Measurements from ENCODE around the gene ELOVL6. TPM values are rescaled to one million over a fixed set of nuclear protein-coding genes. Genes with fewer than 3 reads are reported as not detected.

Gene ELOVL6
- total RNA-seq, 1 donor = 1.5 TPM

GRCh38 chr4:110033355-110034025 lies 164.9 kb downstream of the ELOVL6 start:
- Histone ChIP-seq H3K4me1 (ENCODE audit: insufficient read depth, low read length) (peaks cover 29% of the 10 kb centered on the region), H3K27me3 (ENCODE audit: insufficient read depth, low read length) (peaks cover 77% of the 10 kb centered on the region), H3K9me3 (ENCODE audit: low read depth, low read length) (no peaks in the 10 kb centered on the region), H3K4me3 (ENCODE audit: low read length) (no peak overlapping the region)

DNA sequence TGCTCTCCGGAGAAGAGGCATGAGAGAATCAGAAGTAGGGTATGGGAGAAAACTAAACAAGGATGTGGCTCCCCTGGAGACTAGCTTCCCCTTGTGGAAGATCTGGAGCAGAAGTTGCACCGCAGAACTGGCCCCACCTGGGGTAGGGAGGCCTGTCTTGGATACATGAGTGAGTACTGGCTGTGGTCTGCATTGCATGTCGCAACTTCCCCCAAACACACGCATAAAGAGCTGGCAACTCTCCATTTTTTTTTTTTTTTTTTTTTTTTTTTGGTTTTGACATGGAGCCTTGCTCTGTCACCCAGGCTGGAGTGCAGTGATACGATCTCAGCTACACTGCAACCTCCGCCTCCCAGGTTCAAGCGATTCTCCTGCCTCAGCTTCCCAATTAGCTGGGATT lies 165.8 kb downstream of the ELOVL6 start:
- Histone ChIP-seq H3K27me3 (ENCODE audit: insufficient read depth, low read length) (peaks cover 69% of the 10 kb centered on the region), H3K9me3 (ENCODE audit: low read depth, low read length) (no peaks in the 10 kb centered on the region), H3K4me1 (ENCODE audit: insufficient read depth, low read length) (peaks cover 29% of the 10 kb centered on the region), H3K4me3 (ENCODE audit: low read length) (no peak overlapping the region)

GRCh38 chr4:110025718-110026117 lies 172.7 kb downstream of the ELOVL6 start:
- Histone ChIP-seq H3K4me1 (ENCODE audit: insufficient read depth, low read length) (no peaks in the 10 kb centered on the region), H3K27me3 (ENCODE audit: insufficient read depth, low read length) (peaks cover 53% of the 10 kb centered on the region), H3K9me3 (ENCODE audit: low read depth, low read length) (no peaks in the 10 kb centered on the region), H3K4me3 (ENCODE audit: low read length) (no peak overlapping the region)

DNA sequence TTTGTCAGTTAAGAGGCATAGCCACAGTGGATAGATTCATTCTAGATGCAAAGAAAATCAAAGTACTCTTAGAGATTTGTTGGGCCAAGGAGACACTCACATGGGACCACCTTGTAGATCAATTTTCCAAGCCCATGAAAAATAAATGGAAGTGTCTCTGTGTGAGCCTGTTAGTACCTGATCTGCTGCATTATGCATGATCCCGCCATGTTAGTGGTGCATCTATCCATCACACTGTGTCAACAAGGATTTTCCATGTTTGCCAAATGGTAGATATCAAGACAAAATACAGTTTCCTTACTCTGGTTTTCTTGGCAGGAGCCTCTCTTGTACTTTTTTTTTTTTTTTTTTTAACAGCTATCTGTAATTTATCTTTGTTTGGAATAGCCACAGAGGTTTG lies 173.4 kb downstream of the ELOVL6 start:
- H3K4me3 ChIP-seq (ENCODE audit: low read length) = no peak overlapping the region
- no peaks in the 10 kb centered on the region for H3K4me1 ChIP-seq (ENCODE audit: insufficient read depth, low read length)
- no peaks in the 10 kb centered on the region for H3K9me3 ChIP-seq (ENCODE audit: low read depth, low read length)
- peaks cover 47% of the 10 kb centered on the region for H3K27me3 ChIP-seq (ENCODE audit: insufficient read depth, low read length)

- no peaks in the 10 kb centered on the region for H3K9me3 ChIP-seq (ENCODE audit: low read depth, low read length)
- no peaks in the 10 kb centered on the region for H3K4me1 ChIP-seq (ENCODE audit: insufficient read depth, low read length)
- H3K4me3 ChIP-seq (ENCODE audit: low read length) = no peak overlapping the region
- H3K27me3 ChIP-seq (ENCODE audit: insufficient read depth, low read length) = peaks cover 30% of the 10 kb centered on the region
Measured at GRCh38 chr4:110022457-110022856, 176.0 kb downstream of the ELOVL6 start.

DNA sequence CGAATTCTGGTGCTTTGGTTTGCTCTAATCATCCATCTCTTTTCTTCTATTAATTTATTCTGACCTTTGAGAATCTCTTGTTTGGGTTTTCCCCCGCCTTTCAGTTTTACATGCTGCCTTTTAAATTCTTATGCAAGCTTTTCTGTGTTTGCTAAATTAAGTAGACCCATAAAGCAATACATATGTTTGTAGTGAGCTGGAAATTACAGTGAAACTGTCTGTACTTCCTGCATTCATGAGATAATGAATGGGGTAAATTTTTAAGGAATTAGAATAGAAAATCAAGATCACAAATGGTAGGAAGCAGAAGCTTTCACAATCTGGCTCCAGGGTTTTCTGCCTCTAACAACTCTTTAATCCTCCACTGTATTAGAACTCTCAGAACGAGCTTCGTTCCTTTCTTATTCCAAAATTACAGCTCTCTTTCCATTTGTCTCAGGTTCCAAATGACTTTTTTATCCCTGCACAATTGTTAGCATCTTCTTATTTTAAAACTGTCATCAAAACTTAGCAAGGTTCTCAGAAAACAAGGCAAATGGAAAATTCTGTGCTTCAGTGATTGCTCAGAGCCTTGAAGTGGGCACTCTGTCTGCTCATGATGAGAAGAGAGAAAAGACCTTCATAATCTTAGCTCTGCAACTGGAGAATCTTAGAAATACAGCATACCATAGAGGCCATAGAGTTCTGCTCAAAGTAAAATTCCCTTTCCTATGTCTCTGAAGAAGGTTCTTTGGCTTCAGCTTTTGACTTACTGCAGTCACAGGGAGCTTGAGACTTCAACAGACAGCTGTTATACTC lies 177.6 kb downstream of the ELOVL6 start:
- Histone ChIP-seq H3K4me1 (ENCODE audit: insufficient read depth, low read length) (no peaks in the 10 kb centered on the region), H3K27me3 (ENCODE audit: insufficient read depth, low read length) (peaks cover 15% of the 10 kb centered on the region), H3K4me3 (ENCODE audit: low read length) (no peak overlapping the region), H3K9me3 (ENCODE audit: low read depth, low read length) (no peaks in the 10 kb centered on the region)

- no peak overlapping the region for H3K4me3 ChIP-seq (ENCODE audit: low read length)
- no peaks in the 10 kb centered on the region for H3K4me1 ChIP-seq (ENCODE audit: insufficient read depth, low read length)
- no peaks in the 10 kb centered on the region for H3K9me3 ChIP-seq (ENCODE audit: low read depth, low read length)
- peaks cover 13% of the 10 kb centered on the region for H3K27me3 ChIP-seq (ENCODE audit: insufficient read depth, low read length)
Measured at GRCh38 chr4:110020139-110020538, 178.3 kb downstream of the ELOVL6 start.

DNA sequence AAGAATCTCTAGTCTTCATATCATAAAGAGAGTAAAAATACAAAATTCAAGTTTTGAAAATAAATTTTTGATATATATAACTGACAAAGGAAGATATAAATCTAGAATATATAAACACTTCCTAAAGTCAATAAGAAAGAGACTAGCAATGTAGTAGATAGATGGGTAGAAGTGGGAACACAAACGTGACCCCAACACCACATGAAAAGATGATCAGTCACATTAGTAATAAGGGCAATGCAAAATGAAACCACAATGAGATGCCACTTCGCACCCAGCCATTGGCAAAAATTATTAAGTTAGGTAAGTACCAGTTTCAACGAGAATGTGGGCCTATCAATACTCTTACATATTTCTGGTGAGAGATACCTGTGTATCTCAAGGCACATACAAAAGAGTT lies 179.3 kb downstream of the ELOVL6 start:
- no peaks in the 10 kb centered on the region for H3K4me1 ChIP-seq (ENCODE audit: insufficient read depth, low read length)
- H3K9me3 ChIP-seq (ENCODE audit: low read depth, low read length) = no peaks in the 10 kb centered on the region
- H3K4me3 ChIP-seq (ENCODE audit: low read length) = no peak overlapping the region
- H3K27me3 ChIP-seq (ENCODE audit: insufficient read depth, low read length) = peaks cover 11% of the 10 kb centered on the region

- H3K9me3 ChIP-seq (ENCODE audit: low read depth, low read length) = no peaks in the 10 kb centered on the region
- H3K4me1 ChIP-seq (ENCODE audit: insufficient read depth, low read length) = no peaks in the 10 kb centered on the region
- peaks cover 9% of the 10 kb centered on the region for H3K27me3 ChIP-seq (ENCODE audit: insufficient read depth, low read length)
- no peak overlapping the region for H3K4me3 ChIP-seq (ENCODE audit: low read length)
Measured at GRCh38 chr4:110014233-110014632, 184.2 kb downstream of the ELOVL6 start.

DNA sequence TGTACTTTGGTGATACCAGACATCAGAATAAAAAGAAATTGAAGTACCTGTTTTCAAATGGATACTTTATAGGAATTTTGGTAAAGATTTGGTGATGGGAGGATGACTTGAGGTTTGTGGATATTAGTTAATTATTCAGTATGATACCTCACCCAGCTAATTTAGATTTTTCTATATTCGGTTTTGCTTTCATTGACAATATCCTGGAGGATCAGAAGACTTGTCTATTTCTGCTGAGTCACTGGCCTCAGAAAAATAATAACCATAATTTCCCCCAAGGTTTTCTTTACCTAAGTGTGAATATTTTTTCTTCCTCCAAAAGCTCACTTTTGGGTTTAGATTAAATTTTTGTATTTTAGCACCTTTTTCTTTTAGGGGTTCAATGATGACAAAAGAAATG lies 185.5 kb downstream of the ELOVL6 start:
- H3K4me3 ChIP-seq (ENCODE audit: low read length) = no peak overlapping the region
- H3K4me1 ChIP-seq (ENCODE audit: insufficient read depth, low read length) = no peaks in the 10 kb centered on the region
- peaks cover 9% of the 10 kb centered on the region for H3K27me3 ChIP-seq (ENCODE audit: insufficient read depth, low read length)
- no peaks in the 10 kb centered on the region for H3K9me3 ChIP-seq (ENCODE audit: low read depth, low read length)

DNA sequence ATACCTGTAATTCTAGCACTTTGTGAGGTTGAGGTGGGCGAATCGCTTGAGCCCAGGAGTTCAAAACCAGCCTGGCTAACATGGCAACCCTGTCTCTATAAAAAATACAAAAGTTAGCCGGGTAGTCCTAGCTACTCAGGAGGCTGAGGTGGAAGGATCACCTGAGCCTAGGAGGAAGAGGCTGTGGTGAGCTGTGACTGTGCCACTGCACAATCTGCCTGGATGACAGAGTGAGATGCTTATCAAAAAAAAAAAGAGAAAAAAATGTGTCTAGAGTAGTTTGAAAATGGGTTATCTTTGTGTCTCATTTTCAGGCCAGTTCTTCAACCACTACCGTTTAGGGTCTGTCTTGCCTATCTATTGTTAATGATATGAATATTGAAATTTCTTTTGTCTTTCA lies 187.6 kb downstream of the ELOVL6 start:
- no peak overlapping the region for H3K4me3 ChIP-seq (ENCODE audit: low read length)
- H3K9me3 ChIP-seq (ENCODE audit: low read depth, low read length) = no peaks in the 10 kb centered on the region
- no peaks in the 10 kb centered on the region for H3K4me1 ChIP-seq (ENCODE audit: insufficient read depth, low read length)
- H3K27me3 ChIP-seq (ENCODE audit: insufficient read depth, low read length) = peaks cover 9% of the 10 kb centered on the region

DNA sequence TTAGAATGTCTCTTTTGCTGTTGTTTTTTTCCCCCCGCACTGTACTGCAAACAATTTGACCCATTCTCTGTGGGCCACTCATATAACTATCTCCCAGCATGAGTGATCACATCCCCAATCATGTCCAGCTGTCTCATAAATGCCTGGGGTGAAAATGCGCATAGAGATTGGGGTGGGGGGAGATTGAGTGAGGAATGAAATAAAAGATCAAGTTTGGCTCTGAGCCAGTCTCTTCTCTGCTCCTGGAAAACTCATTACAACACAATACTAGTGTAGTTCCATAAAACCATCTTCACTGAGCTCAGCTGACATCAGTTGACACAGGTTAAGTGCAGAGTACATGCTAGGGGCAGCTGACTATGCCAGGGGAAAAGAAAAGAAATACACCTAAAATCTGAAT lies 188.9 kb downstream of the ELOVL6 start:
- peaks cover 9% of the 10 kb centered on the region for H3K27me3 ChIP-seq (ENCODE audit: insufficient read depth, low read length)
- H3K9me3 ChIP-seq (ENCODE audit: low read depth, low read length) = no peaks in the 10 kb centered on the region
- H3K4me3 ChIP-seq (ENCODE audit: low read length) = no peak overlapping the region
- no peaks in the 10 kb centered on the region for H3K4me1 ChIP-seq (ENCODE audit: insufficient read depth, low read length)

DNA sequence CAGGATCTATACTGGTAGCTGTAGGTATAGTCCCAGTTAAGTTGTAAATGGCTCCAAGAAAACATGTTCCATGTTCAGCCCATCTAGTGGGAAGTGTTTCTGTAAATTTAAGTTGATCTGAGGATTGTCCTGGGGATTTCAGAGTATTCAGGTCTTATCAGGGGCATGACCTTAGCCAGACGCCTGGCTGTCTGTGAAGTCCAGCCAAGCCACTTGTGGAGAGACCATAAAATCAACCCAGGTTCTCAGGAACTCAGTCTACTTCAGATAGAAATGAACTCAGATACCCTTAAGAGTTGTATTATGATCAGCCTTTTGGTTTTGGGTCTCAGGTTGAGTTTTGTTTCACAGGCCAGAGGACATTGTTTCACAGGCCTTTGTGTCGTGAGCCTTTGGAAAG lies 189.9 kb downstream of the ELOVL6 start:
- Histone ChIP-seq H3K4me3 (ENCODE audit: low read length) (no peak overlapping the region), H3K9me3 (ENCODE audit: low read depth, low read length) (no peaks in the 10 kb centered on the region), H3K4me1 (ENCODE audit: insufficient read depth, low read length) (no peaks in the 10 kb centered on the region), H3K27me3 (ENCODE audit: insufficient read depth, low read length) (peaks cover 4% of the 10 kb centered on the region)

GRCh38 chr4:110007217-110007616 lies 191.2 kb downstream of the ELOVL6 start:
- Histone ChIP-seq H3K4me1 (ENCODE audit: insufficient read depth, low read length) (peaks cover 2% of the 10 kb centered on the region), H3K9me3 (ENCODE audit: low read depth, low read length) (no peaks in the 10 kb centered on the region), H3K4me3 (ENCODE audit: low read length) (no peak overlapping the region), H3K27me3 (ENCODE audit: insufficient read depth, low read length) (no peaks in the 10 kb centered on the region)

GRCh38 chr4:110005461-110006056 lies 192.9 kb downstream of the ELOVL6 start:
- H3K9me3 ChIP-seq (ENCODE audit: low read depth, low read length) = no peaks in the 10 kb centered on the region
- no peak overlapping the region for H3K4me3 ChIP-seq (ENCODE audit: low read length)
- H3K4me1 ChIP-seq (ENCODE audit: insufficient read depth, low read length) = peaks cover 4% of the 10 kb centered on the region
- H3K27me3 ChIP-seq (ENCODE audit: insufficient read depth, low read length) = no peaks in the 10 kb centered on the region
